Adrenal gland (tissue), 5 donors: Measurements from ENCODE around the gene SCT.

Experiments
- POLR2A ChIP-seq, 2 donors: fragments of 450-650 bp; IDR thresholded peaks; one replicate each; pipeline ENCODE4 v1.6.1; 2017; ENCODE audit warnings: antibody characterized with exemption in 2 of 2, mild to moderate bottlenecking in 2 of 2, moderate library complexity in 1 of 2
- TF ChIP-seq, protein P1 (sequence below), 6 experiments: fragments of 450-650 bp in 4 of 6; fragments of 200-600 bp in 2 of 6; sonication (generic) in 1 of 6; IDR thresholded peaks; 1 replicate in 5 of 6; 2 replicates in 1 of 6; pipeline versions ENCODE4 v1.5.1 to v1.8.0; 2016 to 2021; ENCODE audit warnings: antibody characterized with exemption in 6 of 6, mild to moderate bottlenecking in 2 of 6, moderate library complexity in 1 of 6
- donor health status: DM: no; HTN: no; CAD: no.

DNA sequence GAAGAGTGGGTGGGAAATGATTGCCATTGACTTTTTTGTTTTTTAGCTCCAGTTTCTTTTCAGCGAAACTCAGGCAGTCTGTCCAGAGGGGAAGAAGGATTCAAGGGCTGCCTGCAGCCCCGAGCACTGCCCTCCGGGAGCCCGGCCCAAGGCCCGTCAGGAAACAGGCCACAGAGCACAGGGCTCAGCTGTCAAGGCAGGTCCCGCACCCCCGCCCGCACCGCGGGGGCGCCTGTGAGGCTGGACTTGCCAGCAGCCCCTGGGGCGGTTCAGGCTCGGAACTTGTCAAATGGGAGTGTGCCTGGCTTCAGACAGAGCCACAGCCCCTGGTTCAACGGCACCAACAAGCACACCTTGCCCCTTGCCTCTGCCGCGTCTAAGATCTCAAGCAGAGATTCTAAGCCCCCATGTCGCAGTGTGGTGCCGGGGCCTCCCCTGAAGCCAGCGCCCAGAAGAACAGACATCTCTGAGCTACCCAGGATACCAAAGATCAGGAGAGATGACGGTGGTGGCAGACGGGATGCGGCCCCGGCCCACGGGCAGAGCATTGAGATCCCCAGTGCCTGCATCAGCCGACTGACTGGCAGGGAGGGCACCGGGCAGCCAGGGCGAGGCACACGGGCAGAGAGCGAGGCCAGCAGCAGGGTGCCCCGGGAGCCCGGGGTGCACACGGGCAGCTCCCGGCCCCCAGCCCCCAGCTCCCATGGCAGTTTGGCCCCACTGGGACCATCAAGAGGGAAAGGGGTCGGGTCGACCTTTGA is 19.8 kb downstream of the SCT start:
- TF ChIP-seq, protein P1, sequence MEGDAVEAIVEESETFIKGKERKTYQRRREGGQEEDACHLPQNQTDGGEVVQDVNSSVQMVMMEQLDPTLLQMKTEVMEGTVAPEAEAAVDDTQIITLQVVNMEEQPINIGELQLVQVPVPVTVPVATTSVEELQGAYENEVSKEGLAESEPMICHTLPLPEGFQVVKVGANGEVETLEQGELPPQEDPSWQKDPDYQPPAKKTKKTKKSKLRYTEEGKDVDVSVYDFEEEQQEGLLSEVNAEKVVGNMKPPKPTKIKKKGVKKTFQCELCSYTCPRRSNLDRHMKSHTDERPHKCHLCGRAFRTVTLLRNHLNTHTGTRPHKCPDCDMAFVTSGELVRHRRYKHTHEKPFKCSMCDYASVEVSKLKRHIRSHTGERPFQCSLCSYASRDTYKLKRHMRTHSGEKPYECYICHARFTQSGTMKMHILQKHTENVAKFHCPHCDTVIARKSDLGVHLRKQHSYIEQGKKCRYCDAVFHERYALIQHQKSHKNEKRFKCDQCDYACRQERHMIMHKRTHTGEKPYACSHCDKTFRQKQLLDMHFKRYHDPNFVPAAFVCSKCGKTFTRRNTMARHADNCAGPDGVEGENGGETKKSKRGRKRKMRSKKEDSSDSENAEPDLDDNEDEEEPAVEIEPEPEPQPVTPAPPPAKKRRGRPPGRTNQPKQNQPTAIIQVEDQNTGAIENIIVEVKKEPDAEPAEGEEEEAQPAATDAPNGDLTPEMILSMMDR (IDR thresholded peaks at IDR 0.05): no peak
- no peak for TF ChIP-seq POLR2A (IDR thresholded peaks at IDR 0.05)
